Stimulated activated naive CD4-positive, alpha-beta T cell (primary cell): ENCODE data around the gene SLC7A14.

Source experiments
- DNase-seq, 6 experiments: peaks; one replicate each; lab custom pipeline; 2025; lab: John Stamatoyannopoulos, UW

The SLC7A14 gene

GRCh38 chr3:170585937-170586310 is at the start of gene SLC7A14:
Gene SLC7A14 (minus strand): TSS chr3:170586075. CDS start chr3:170526936, 59,139 bp downstream.
- DNase-seq, result no peak

DNA sequence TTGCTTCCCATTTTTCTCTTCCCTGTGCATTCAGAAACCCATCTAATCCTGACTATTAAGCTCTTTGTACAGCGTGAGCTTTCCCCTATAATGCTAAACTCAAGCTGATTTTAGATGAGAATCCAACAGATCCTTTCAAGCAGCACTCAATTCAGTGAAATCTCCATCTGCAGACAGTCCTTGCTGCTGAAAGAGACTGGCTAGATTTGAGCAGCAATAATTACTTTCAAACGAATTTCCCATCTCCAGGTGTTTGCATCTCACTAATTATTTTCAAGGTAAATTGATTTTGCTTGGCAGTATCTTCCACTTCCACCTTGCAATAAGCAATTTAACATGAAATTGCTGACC is 49.5 kb upstream of the SLC7A14 start:
- DNase-seq, result no peak

- DNase-seq, result no peak
Measured at GRCh38 chr3:170634663-170635384, 48.9 kb upstream of the SLC7A14 start.

DNA sequence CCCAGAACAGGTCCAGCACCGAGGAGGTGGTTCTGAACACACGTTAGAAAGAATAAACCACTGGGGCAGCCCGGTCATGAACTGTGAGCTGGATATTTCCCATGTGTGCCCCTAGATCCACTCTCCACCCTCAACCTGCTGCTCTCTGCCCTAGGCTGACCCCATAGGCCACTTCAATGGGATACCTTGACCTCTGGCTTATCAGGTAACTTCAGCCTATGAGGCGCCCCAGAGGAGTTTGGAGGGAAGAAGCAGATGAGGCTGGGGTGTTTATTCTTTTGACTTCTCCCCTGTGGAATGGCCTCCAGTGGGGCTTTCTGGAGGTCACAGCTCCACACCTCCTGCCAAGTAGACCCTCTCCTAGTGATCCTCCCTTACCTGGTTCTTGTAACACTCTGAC is 47.7 kb upstream of the SLC7A14 start:
- no peak for DNase-seq

- no peak for DNase-seq
Measured at GRCh38 chr3:170632780-170633179, 46.9 kb upstream of the SLC7A14 start.

- no peak for DNase-seq
Measured at GRCh38 chr3:170631755-170632488, 46.0 kb upstream of the SLC7A14 start.

DNA sequence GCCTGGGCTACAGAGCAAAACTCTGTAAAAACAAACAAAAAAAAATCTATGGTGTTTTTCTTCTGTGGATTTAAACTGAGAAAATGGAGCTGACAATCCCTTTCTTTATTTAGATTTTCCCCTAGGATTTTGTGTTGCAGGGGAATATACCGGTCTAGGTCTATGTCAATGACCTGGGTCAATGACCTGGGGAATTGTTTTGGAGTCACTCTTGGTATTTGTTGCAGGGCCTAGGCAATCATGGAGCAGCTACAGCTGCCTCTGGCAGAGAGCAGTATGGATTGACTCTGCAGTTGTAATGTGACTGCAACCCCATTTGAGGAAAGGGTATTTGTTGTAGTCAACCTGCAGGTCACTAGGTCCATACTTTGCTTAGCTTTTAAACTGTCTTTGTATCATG is 37.6 kb upstream of the SLC7A14 start:
- DNase-seq, result no peak

- DNase-seq, result no peak
Measured at GRCh38 chr3:170622369-170623159, 36.7 kb upstream of the SLC7A14 start.

- DNase-seq, result no peak
Measured at GRCh38 chr3:170621256-170621655, 35.4 kb upstream of the SLC7A14 start.

DNA sequence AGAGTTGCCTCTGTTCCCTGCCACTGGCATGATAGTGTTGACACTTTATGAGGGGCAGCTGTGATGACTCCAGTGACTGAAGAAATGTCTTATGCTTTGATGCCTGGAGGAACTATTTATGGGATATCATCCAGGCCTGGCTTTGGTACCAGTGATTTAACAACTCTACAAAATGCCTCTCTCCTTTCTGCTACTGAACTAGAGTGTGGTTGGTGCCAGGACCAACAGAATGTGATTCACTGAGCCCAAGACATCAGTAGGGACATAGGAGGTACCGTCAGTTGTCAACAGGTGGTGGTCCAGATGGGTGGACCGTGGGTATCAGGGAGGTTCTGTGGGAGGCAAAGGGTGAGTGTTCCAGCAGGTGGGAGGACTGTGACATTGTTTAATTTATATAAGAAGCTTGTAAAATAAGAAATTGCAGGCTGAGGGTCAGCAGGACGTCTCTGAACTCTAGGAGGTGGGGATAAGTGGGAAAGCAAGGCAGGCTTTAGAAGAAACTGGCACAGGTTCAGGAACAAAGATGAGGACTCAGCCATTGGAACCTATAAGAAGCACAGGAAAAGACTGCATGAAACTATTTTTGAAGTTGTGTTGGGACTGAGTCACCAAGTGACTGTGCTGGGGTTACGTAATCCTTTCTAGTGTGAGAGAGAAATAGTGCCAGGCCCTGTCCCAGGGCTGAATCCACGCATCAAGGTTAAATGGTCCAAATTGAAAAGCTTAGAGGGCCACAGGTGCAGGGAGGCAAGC is 28.5 kb upstream of the SLC7A14 start:
- DNase-seq, result no peak

GRCh38 chr3:170611751-170612150 is 25.9 kb upstream of the SLC7A14 start:
- DNase-seq, result no peak

GRCh38 chr3:170610321-170610884 is 24.5 kb upstream of the SLC7A14 start:
- DNase-seq, result no peak

DNA sequence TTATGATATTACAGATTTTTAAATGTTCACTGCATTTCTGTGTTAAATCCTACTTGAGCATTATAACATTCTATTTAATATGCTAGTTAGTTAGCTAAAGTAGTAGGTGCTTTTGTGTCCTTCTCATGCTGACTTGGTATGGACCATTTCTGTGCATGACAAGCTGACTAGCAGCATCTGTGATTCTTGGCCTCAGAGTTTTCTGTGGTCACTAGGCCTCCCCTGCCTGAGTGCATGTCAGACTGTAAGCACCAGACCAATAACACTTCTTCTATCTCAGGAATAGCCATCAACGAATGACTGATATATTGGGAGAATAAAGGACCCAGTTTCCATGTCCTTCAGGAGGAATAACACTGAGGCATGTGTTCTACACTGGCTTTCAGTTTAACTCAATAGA is 22.6 kb upstream of the SLC7A14 start:
- no peak for DNase-seq

DNA sequence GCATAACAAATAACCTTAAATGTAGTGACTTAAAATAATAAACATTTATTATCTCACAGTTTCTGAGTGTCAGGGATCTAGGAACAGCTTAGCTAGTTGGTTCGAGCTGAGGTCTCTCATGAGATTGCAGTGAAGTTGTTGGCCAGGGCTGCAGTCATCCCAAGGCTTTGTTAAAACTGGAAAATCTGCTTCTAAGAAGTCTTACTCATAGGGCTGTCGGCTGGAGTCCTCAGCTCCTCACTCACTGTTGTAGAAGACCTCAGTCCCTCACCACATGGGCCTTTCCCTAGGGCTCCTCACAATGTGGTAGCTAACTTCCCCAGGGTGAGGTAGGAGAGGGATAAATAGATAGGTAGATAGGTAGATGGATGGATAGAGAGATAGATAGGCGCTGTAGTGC is 20.8 kb upstream of the SLC7A14 start:
- no peak for DNase-seq

GRCh38 chr3:170605490-170605889 is 19.6 kb upstream of the SLC7A14 start:
- no peak for DNase-seq

GRCh38 chr3:170603770-170604510 is 18.1 kb upstream of the SLC7A14 start:
- no peak for DNase-seq

DNA sequence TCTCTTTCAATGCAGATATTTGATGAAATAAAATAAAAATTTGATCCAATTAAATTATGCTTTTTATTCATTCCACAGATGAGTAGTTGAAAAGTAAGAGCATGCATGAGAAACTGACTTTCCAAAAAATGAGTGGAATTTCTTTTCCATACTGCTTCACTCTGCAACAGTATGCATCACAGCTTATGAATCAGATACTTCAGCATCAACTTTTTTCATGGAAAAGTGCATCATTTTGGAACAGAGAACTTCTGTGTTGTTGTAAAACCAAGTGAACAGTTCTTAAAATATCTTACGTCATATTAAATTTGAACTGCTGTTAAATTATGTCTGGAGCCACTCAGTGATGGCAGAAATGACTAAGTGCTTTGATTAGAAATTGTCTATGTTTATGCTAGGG is 16.7 kb upstream of the SLC7A14 start:
- no peak for DNase-seq

DNA sequence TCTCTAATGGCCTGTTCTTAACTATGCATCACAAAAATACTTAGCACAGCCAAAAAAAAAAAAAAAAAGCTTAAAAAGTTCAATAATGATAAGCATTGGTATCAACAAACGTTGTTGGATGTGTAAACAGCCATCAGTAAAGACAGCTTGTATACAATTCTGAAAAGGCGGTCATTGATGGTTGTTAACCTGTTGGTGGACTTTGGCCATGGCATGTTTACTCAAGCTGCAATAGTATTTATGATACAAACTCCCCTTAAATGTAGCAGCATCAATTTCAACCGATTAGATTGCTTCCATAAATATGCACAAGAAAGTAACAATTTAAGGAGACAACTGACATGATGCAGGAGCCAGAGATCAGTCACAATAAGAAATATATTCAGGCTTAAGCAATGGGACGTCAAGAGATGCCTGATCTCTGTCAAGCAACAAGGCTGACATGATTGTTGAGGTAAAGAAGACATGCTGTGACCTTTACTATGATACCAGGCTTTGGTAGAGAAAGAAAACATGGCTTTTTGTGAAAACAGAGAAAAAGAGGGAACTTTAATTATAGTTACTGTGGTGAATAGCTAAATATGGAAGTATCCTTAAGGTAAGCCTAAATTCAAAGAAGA is 14.2 kb upstream of the SLC7A14 start:
- no peak for DNase-seq

- no peak for DNase-seq
Measured at GRCh38 chr3:170599091-170599490, 13.2 kb upstream of the SLC7A14 start.

DNA sequence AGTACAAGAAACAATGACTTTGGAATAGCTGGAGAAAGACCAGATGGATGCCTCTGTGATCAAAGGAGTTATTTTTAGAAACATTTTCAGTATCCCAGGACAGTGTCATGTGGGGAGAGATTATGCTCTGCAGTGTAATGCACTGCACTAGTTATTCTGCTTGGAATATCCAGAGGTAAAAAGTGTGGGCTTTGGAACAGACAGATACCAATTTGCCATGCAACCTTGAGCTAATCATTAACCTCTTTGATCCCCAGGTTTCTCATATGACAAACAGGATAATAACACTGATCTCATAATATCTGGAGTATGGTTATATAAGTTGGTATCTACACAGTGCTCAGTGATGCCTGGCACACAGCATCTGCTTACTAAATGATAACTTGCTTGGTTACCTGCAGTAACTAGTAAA is 12.2 kb upstream of the SLC7A14 start:
- no peak for DNase-seq

DNA sequence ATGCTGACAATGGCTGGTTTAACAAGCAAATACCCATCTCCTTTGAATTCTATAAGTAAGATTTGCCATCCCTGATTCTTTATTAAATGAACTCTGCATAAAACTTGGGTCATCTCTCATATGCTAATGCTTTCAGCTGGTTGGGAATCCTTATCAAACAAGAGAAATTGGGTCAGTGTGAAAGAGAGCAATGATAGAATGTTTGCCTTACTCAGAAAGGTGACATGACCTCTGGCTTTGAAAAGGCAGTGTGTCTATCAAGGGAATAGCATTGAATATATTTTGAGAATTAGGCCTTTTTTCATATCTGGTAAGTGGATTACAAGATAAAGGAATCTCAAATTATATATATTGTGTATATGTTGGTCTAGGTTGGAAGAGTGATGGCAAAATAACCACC is 8.7 kb upstream of the SLC7A14 start:
- no peak for DNase-seq
